Parathyroid adenoma (tissue), 2 donors: ENCODE measurements around the gene KHDRBS2.

ENCODE experiments used
- H2AFZ ChIP-seq: fragments of 300-600 bp; sonication (generic); one replicate; pipeline ENCODE4 v1.7.0; 2017; ENCODE audit warnings: antibody characterized with exemption, mild to moderate bottlenecking
- H3K27ac ChIP-seq: fragments of 300-600 bp; sonication (generic); one replicate; pipeline ENCODE4 v1.7.0; 2017
- H3K27me3 ChIP-seq: fragments of 300-600 bp; sonication (generic); one replicate; pipeline ENCODE4 v1.7.0; 2017; ENCODE audit warnings: low read length; ENCODE audit not compliant: control insufficient read depth, insufficient read depth
- H3K36me3 ChIP-seq: fragments of 300-600 bp; sonication (generic); one replicate; pipeline ENCODE4 v1.7.0; 2017; ENCODE audit warnings: low read length; ENCODE audit not compliant: control insufficient read depth, insufficient read depth
- H3K4me1 ChIP-seq: fragments of 300-600 bp; sonication (generic); one replicate; pipeline ENCODE4 v1.7.0; 2017; ENCODE audit warnings: control low read depth
- H3K4me2 ChIP-seq: fragments of 300-600 bp; sonication (generic); one replicate; pipeline ENCODE4 v1.7.0; 2017; ENCODE audit warnings: low read length
- H3K4me3 ChIP-seq: fragments of 300-600 bp; sonication (generic); one replicate; pipeline ENCODE4 v1.7.0; 2017; ENCODE audit warnings: low read depth, low read length
- H3K79me2 ChIP-seq: fragments of 300-600 bp; sonication (generic); one replicate; pipeline ENCODE4 v1.7.0; 2017; ENCODE audit warnings: control low read depth
- H3K9ac ChIP-seq: fragments of 300-600 bp; sonication (generic); one replicate; pipeline ENCODE4 v1.7.0; 2017; ENCODE audit warnings: mild to moderate bottlenecking
- H3K9me3 ChIP-seq: fragments of 300-600 bp; sonication (generic); one replicate; pipeline ENCODE4 v1.7.0; 2017; ENCODE audit warnings: low read length; ENCODE audit not compliant: control insufficient read depth
- TF ChIP-seq, protein P1 (sequence below): fragments of 300-600 bp; sonication (generic); IDR thresholded peaks from one replicate; pipeline ENCODE4 v1.7.0; 2017; ENCODE audit warnings: antibody characterized with exemption, mild to moderate bottlenecking
- donor health status: primary hyperparathyroidism.

KHDRBS2 gene

DNA sequence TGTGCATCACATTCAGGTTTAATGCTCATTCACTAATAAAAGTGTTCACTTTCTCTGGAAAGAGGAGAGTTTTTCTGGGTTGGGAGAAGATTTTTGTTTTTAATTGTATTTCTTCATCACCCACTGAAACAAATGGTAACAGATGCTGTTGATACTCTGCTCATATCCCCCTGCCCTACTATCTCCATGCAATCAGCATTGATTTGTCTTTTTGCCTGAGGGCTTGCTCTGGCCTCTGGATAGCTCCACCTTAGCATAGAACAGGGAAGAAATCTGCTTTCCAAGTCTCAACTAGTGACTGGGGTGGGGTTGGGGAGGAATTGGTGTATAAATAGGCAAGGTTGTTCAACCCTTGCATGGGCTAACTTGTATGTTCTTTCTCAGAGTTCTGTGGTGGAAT lies 296.4 kb downstream of the KHDRBS2 start:
- TF ChIP-seq, protein P1, sequence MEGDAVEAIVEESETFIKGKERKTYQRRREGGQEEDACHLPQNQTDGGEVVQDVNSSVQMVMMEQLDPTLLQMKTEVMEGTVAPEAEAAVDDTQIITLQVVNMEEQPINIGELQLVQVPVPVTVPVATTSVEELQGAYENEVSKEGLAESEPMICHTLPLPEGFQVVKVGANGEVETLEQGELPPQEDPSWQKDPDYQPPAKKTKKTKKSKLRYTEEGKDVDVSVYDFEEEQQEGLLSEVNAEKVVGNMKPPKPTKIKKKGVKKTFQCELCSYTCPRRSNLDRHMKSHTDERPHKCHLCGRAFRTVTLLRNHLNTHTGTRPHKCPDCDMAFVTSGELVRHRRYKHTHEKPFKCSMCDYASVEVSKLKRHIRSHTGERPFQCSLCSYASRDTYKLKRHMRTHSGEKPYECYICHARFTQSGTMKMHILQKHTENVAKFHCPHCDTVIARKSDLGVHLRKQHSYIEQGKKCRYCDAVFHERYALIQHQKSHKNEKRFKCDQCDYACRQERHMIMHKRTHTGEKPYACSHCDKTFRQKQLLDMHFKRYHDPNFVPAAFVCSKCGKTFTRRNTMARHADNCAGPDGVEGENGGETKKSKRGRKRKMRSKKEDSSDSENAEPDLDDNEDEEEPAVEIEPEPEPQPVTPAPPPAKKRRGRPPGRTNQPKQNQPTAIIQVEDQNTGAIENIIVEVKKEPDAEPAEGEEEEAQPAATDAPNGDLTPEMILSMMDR: no peak
- Histone ChIP-seq H3K4me1 (no peaks in the 10 kb centered on the region), H3K9ac (no peak overlapping the region), H3K27me3 (no peaks in the 10 kb centered on the region), H3K27ac (no peak overlapping the region), H2AFZ (no peak overlapping the region), H3K4me3 (no peak overlapping the region), H3K36me3 (no peaks in the 10 kb centered on the region), H3K4me2 (no peak overlapping the region), H3K79me2 (no peaks in the 10 kb centered on the region), H3K9me3 (no peaks in the 10 kb centered on the region)

DNA sequence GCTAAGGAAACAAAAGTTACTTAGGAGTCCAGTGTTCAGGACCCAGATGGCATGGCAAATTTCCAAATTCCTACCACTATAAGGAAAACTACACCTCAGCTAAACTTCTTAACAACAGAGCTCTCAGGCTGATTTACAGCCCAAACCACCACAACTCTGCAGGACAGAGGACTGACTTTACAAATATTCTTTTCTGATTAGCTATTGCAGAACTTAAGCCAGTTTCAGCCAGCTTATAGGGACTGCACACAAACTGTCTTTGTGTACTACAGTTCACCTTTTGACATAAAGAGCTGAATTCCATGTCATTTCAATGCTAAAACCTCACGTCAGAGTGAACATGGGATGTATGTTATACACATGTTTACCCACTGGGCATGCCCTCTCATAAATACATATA lies 305.4 kb downstream of the KHDRBS2 start:
- Histone ChIP-seq H3K36me3 (no peaks in the 10 kb centered on the region), H3K27ac (no peak overlapping the region), H3K4me2 (no peak overlapping the region), H3K27me3 (no peaks in the 10 kb centered on the region), H3K79me2 (no peaks in the 10 kb centered on the region), H3K4me3 (no peak overlapping the region), H3K9me3 (no peaks in the 10 kb centered on the region), H3K9ac (no peak overlapping the region), H2AFZ (no peak overlapping the region), H3K4me1 (no peaks in the 10 kb centered on the region)
- TF ChIP-seq, protein P1: no peak

DNA sequence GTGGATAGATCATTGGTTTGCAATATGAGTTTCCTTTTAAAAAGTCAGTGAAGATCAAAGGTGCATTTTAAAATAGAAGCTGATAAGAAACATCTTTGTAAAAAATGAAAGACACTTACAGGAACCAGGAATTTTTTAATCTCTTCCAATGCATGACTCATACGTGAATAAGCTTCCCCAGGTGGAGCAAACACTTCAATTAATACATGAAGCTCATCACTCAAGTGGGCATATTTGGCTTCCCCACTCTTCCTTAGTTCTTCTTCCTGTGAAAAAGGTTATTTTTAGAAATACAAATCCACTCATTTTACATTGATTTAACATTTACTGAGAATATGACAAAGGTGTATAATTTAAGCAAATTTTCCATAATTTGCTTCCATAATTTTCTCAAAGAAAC lies 308.1 kb downstream of the KHDRBS2 start:
- no peaks in the 10 kb centered on the region for H3K79me2 ChIP-seq
- no peak overlapping the region for H3K4me2 ChIP-seq
- no peaks in the 10 kb centered on the region for H3K9me3 ChIP-seq
- no peaks in the 10 kb centered on the region for H3K4me1 ChIP-seq
- no peak overlapping the region for H3K9ac ChIP-seq
- H3K36me3 ChIP-seq: no peaks in the 10 kb centered on the region
- TF ChIP-seq, protein P1: no peak
- no peak overlapping the region for H3K4me3 ChIP-seq
- no peaks in the 10 kb centered on the region for H3K27me3 ChIP-seq
- no peak overlapping the region for H3K27ac ChIP-seq
- H2AFZ ChIP-seq: no peak overlapping the region

DNA sequence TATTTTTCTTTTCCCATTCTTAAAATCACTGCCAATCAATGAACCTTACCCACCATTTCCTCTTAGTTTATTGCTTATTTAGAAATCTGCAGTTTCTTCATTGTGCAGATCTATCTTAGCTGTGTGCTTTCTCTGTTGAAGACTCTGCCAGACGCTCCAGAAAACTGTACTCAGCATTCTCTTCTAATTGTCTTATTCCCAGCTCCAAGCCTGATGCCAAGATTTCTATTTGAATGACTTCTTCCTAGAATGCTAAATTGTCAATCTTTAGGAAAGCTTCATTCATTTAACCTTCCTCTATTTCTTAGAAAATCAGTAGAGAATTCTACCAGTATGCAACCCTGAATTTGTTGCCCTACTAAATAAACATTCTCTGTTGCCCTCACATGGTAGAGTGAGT lies 308.9 kb downstream of the KHDRBS2 start:
- H3K27ac ChIP-seq: no peak overlapping the region
- H2AFZ ChIP-seq: no peak overlapping the region
- H3K9me3 ChIP-seq: no peaks in the 10 kb centered on the region
- no peak overlapping the region for H3K4me2 ChIP-seq
- no peaks in the 10 kb centered on the region for H3K36me3 ChIP-seq
- no peak overlapping the region for H3K9ac ChIP-seq
- H3K4me1 ChIP-seq: no peaks in the 10 kb centered on the region
- no peak overlapping the region for H3K4me3 ChIP-seq
- no peaks in the 10 kb centered on the region for H3K27me3 ChIP-seq
- H3K79me2 ChIP-seq: no peaks in the 10 kb centered on the region
- TF ChIP-seq, protein P1: no peak

DNA sequence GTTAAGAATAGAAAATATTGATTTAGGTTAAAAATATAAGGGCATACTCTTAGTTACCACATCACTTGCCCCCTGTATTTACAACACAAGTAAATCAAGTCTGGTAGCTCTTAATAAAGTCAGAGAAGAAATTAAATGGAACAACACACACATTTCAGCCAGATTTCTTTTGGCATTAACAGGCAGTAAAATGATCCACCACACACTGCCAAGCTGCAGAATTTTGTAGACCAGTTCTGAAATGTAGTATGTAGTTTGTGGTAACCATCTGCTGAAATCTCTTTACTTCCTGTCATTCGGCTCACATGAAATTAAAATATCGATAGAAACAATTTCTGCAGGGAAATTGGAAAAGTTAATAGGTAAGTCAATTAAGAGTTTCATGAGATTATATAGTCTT lies 326.8 kb downstream of the KHDRBS2 start:
- TF ChIP-seq, protein P1: no peak
- no peaks in the 10 kb centered on the region for H3K9me3 ChIP-seq
- H3K36me3 ChIP-seq: no peaks in the 10 kb centered on the region
- H3K4me1 ChIP-seq: no peaks in the 10 kb centered on the region
- H3K4me3 ChIP-seq: no peak overlapping the region
- H3K27me3 ChIP-seq: no peaks in the 10 kb centered on the region
- no peak overlapping the region for H3K27ac ChIP-seq
- no peak overlapping the region for H3K4me2 ChIP-seq
- H2AFZ ChIP-seq: no peak overlapping the region
- no peak overlapping the region for H3K9ac ChIP-seq
- H3K79me2 ChIP-seq: no peaks in the 10 kb centered on the region
